ENCODE measurements around the gene ESRRA. TPM values are rescaled to one million over a fixed set of nuclear protein-coding genes. Genes with fewer than 3 reads are reported as not detected.

The ESRRA gene
- total and polyA plus RNA-seq, 9 of the 15 experiments (the other 6 are each of a cell fraction or from before 2014, with no cell fraction given) = 0.27 to 89.7 (median 23.7) TPM

DNA sequence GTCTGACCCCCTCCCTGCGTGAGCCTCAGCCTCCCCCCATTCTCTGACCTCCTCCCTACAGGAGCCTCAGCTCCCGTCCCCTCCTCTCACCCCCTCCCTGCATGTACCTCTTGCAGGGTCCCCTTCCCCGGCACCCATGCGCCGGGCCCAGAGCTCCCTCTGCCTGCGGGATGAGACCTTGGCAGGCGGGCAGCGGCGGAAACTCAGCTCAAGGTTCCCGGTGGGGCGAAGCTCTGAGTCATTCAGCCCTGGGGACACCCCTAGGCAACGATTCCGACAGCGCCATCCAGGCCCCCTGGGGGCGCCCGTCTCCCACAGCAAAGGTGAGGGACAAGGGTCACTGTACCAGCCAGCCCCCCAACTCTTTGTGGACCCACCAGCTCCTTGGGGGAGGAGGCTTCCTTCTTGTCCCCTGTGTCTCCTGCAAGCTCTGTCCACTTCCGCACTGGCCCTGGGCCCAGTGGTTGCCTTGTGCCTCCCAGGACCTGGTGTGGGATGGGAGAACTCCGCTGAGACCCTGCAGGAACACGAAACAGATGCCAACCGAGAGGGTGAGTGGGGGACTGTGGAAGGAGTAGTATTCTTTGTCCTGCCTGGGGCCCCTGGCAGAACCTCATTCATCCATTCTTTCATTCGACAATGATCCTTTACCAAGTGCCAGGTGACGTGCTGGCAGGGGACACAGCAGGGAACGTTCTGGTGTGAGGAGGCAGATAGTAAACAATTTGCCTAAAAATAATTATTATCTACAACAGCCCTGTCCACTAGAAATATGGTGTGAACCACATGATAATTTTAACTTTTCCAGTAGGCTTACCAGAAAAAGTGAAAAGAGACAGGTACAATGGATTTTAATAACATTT lies 50.0 kb downstream of the ESRRA start (continued):
- no peak for TF ChIP-seq PTRF (tag; IDR thresholded peaks at IDR 0.05)
- TF ChIP-seq CGGBP1 (CRISPR knock-in tag; IDR thresholded peaks at IDR 0.05) = no peak
- no peak for TF ChIP-seq MEIS2 (IDR thresholded peaks at IDR 0.05; ENCODE audit: partially characterized antibody)
- no peak for TF ChIP-seq TAL1 (IDR thresholded peaks at IDR 0.05)
- TF ChIP-seq RHOXF2B (CRISPR knock-in tag; conservative IDR thresholded peaks at IDR 0.05) = no peak
- no peak; the same call in 1 of the 2 replicates for TF ChIP-seq ADNP (tag; IDR thresholded peaks at IDR 0.05)
- TF ChIP-seq OTX1 (CRISPR knock-in tag; IDR thresholded peaks at IDR 0.05) = no peak
- TF ChIP-seq ELF2 (CRISPR knock-in tag; IDR thresholded peaks at IDR 0.05) = peak; percentile 59; the same call in 1 of the 2 replicates
- no peak for TF ChIP-seq ILK (tag; IDR thresholded peaks at IDR 0.05; ENCODE audit: borderline replicate concordance, low read depth)
- peak; percentile 77 for TF ChIP-seq C11orf30 (IDR thresholded peaks at IDR 0.05; ENCODE audit: low read depth)
- peak; percentile 83; the same call in 1 of the 2 replicates for TF ChIP-seq XRCC5 (IDR thresholded peaks at IDR 0.05; ENCODE audit: low read depth, low read length)
- TF ChIP-seq HOXB6 (CRISPR knock-in tag; IDR thresholded peaks at IDR 0.05; ENCODE audit: borderline replicate concordance) = no peak
- peak; percentile 59 for TF ChIP-seq CREM (IDR thresholded peaks at IDR 0.05; ENCODE audit: low read depth)
- no peak for TF ChIP-seq RREB1 (CRISPR knock-in tag; IDR thresholded peaks at IDR 0.05)
- no peak; the same call in none of the 2 replicates for TF ChIP-seq GATAD2B (IDR thresholded peaks at IDR 0.05; ENCODE audit: borderline replicate concordance)
- no peak for TF ChIP-seq YBX1 (IDR thresholded peaks at IDR 0.05)
- peak; percentile 97 for TF ChIP-seq CTCFL (IDR thresholded peaks at IDR 0.05; ENCODE audit: borderline replicate concordance, insufficient read depth, low read depth, low read length, poor library complexity, severe bottlenecking)
- peak; percentile 53 for TF ChIP-seq PHF20 (IDR thresholded peaks at IDR 0.05; ENCODE audit: partially characterized antibody)
- TF ChIP-seq NCOA1 (IDR thresholded peaks at IDR 0.05; ENCODE audit: low read depth) = no peak
- TF ChIP-seq KDM4B (IDR thresholded peaks at IDR 0.05; ENCODE audit: borderline replicate concordance in 2 of 2, low read depth in 1 of 2) = no peak
- TF ChIP-seq FOXK1 (CRISPR knock-in tag; IDR thresholded peaks at IDR 0.05; ENCODE audit: borderline replicate concordance) = 0 out of 2 replicates have a peak, but pooled peaks have one; percentile 56
